Fibroblast of skin of left quadriceps (primary cell): ENCODE measurements around the gene SCO2.
A peak's percentile ranks its signal among the peaks of the same experiment; 100 is the strongest.

Experiments used
- DNase-seq, 2 experiments: peaks; one replicate each; pipeline ENCODE4 v3.0.0-alpha.2; 2013; ENCODE audit warnings: low read depth in 2 of 2

SCO2 gene

DNA sequence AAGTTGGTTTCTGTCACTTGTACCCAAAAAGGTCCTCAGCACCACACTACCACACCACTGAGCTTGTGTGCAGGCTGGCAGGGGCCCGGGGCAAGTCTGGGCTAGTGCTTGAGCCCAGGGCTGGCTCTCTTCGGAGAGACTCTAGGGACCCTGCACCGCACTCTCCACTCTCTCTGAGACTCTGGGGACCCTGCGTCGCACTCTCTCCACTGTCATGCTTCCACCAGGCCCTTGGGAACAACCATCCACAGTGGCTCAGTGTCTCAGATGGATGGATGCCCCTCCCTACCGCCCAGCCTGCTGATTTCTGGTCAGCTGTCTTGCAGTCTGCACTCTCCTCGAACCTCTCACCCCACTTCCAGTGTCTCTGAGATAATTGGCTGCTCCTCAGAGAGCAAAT, 48.5 kb downstream of the SCO2 start:
- no peak for DNase-seq

- no peak for DNase-seq
Measured at GRCh38 chr22:50475652-50476002, 49.8 kb downstream of the SCO2 start.

GRCh38 chr22:50474710-50475651, 50.4 kb downstream of the SCO2 start, which contains the start of gene SBF1:
Gene SBF1, minus strand, starts transcription at chr22:50475035. Its CDS starts 195 bp downstream, at chr22:50474840.
- peak; percentile 63 to 71 for DNase-seq

DNA sequence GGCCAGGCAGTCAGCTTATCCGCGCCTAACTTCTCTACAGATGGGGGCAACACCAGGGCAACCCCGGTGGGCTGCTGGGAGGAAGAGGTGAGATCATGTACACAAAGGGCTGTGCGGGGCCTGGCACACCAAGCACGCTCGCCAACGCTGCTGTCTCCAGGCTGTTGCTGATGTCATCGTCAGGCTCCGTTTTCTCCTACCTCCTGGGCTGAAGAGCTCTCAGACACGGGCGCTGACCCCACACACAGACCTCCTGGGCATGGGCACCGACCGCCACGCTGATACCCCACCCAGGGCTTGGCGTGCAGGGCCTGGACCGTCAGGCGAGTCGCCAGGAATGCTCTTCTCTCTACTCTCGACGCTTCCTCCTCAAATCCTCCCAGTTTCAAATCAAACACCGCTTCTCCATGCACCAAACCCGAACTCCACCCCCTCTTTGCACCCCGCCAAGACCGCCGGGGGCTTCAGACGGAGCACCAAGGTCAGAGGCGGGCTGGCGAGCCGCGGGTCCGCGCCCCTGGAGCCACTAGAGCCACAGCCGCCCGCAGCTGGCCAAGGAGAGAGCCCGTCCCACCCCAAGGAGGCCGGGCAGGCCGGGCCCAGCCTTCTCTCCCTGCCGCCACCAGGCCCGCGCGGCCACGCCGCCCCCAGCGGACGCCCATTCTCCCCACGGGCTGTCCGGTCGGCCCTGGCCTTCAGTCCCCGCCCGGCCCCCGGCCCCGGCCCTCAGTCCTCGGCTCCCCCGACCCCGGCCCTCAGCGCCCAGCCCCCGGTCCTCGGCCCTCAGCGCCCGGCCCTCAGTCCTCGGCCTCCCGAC, 51.3 kb downstream of the SCO2 start:
- no peak for DNase-seq
